Gastrocnemius medialis (tissue), 4 donors: ENCODE measurements around the gene PCK2.

Experiments used
- POLR2A ChIP-seq, 2 donors: fragments of 450-650 bp; IDR thresholded peaks; one replicate each; pipeline ENCODE4 v1.6.1; 2017; ENCODE audit warnings: antibody characterized with exemption in 2 of 2, mild to moderate bottlenecking in 2 of 2, moderate library complexity in 2 of 2
- TF ChIP-seq, protein P1 (sequence below), 5 experiments: fragments of 450-650 bp in 3 of 5; fragments of 200-600 bp in 2 of 5; sonication (generic) in 2 of 5; IDR thresholded peaks in 4 of 5; conservative IDR thresholded peaks in 1 of 5; 1 replicate in 4 of 5; 2 replicates in 1 of 5; pipeline ENCODE4 v1.5.1; 2016 to 2019; ENCODE audit warnings: antibody characterized with exemption in 5 of 5, mild to moderate bottlenecking in 3 of 5, moderate library complexity in 3 of 5

- TF ChIP-seq, protein P1, sequence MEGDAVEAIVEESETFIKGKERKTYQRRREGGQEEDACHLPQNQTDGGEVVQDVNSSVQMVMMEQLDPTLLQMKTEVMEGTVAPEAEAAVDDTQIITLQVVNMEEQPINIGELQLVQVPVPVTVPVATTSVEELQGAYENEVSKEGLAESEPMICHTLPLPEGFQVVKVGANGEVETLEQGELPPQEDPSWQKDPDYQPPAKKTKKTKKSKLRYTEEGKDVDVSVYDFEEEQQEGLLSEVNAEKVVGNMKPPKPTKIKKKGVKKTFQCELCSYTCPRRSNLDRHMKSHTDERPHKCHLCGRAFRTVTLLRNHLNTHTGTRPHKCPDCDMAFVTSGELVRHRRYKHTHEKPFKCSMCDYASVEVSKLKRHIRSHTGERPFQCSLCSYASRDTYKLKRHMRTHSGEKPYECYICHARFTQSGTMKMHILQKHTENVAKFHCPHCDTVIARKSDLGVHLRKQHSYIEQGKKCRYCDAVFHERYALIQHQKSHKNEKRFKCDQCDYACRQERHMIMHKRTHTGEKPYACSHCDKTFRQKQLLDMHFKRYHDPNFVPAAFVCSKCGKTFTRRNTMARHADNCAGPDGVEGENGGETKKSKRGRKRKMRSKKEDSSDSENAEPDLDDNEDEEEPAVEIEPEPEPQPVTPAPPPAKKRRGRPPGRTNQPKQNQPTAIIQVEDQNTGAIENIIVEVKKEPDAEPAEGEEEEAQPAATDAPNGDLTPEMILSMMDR (IDR thresholded peaks at IDR 0.05 in 4 of 5, conservative IDR thresholded peaks at IDR 0.05 in 1 of 5) = no peak
- TF ChIP-seq POLR2A (IDR thresholded peaks at IDR 0.05) = no peak
Measured at GRCh38 chr14:24063263-24063836, 30.8 kb upstream of the PCK2 start.
